GF-D8 (cell line): ENCODE measurements around the gene CD7.

Source experiments
- DNase-seq: peaks from one replicate; lab custom pipeline; 2025; lab: John Stamatoyannopoulos, UW

The CD7 gene

GRCh38 chr17:82346342-82347300 is 29.2 kb upstream of the CD7 start:
- DNase-seq, result no peak

GRCh38 chr17:82345151-82345976 is 28.0 kb upstream of the CD7 start:
- DNase-seq, result no peak

- DNase-seq, result no peak
These were observed 26.9 kb upstream of the CD7 start for GRCh38 chr17:82344175-82344907.

- DNase-seq, result no peak
These were observed 26.2 kb upstream of the CD7 start for GRCh38 chr17:82343560-82343959.

- DNase-seq, result no peak
These were observed 25.1 kb upstream of the CD7 start for GRCh38 chr17:82342361-82343079.

GRCh38 chr17:82339634-82340580 is 22.5 kb upstream of the CD7 start:
- DNase-seq, result no peak

GRCh38 chr17:82338858-82339633 is 21.6 kb upstream of the CD7 start:
- DNase-seq, result no peak

- DNase-seq, result no peak
These were observed 17.4 kb upstream of the CD7 start for GRCh38 chr17:82334622-82335394.

GRCh38 chr17:82334204-82334621 is 16.8 kb upstream of the CD7 start:
- DNase-seq, result no peak

- DNase-seq, result no peak
These were observed 16.1 kb upstream of the CD7 start, which contains the start of gene SECTM1 for GRCh38 chr17:82333279-82334171. SECTM1 (minus strand) TSS chr17:82333766; CDS start chr17:82327240, 6,526 bp downstream.

- no peak for DNase-seq
These were observed 15.4 kb upstream of the CD7 start for GRCh38 chr17:82332669-82333278.

GRCh38 chr17:82331345-82331939 is 14.0 kb upstream of the CD7 start:
- DNase-seq, result no peak

GRCh38 chr17:82330322-82331239 is 13.2 kb upstream of the CD7 start:
- DNase-seq, result no peak

- DNase-seq, result no peak
These were observed 12.4 kb upstream of the CD7 start for GRCh38 chr17:82329683-82330321.

GRCh38 chr17:82328994-82329507 is 11.6 kb upstream of the CD7 start:
- DNase-seq, result no peak
